ENCODE data around the gene SPR.

The SPR gene

DNA sequence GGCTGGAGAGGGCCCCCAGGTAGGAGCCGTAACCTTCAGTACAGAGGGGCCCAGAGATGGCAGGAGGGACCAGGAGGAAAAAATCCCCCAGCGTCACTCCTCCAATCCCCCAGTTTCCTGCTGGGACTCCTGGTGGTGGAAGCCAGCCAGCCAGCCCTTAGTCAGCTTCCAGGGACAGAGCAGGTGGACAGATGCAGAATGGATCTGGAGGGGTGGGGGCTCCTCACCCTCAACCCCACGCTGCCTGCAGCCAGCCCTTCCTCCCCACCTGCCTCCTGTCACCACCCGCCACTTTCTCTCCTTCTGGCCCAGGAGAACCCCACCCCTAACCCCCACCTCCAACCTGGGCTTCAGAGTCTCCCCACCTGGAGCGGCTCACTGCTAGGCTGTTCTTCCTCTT, 51.2 kb downstream of the SPR start:
- no peak for ATAC-seq (replicated peaks)
- Mint-ChIP-seq H3K36me3 (peaks cover 1 to 4% of the 10 kb centered on the region in 2 donors), H3K27me3 (peaks cover 16 to 21% of the 10 kb centered on the region in 2 donors), H3K9me3 (no peaks in the 10 kb centered on the region), H3K4me1 (peaks cover 0 to 3% of the 10 kb centered on the region in 2 donors), H3K27ac (no peak overlapping the region), H3K4me3 (no peak overlapping the region)
- no peak for DNase-seq

- ATAC-seq (replicated peaks) (no peak), DNase-seq (no peak)
- Mint-ChIP-seq H3K4me1 (no peaks in the 10 kb centered on the region), H3K9me3 (no peaks in the 10 kb centered on the region), H3K36me3 (peaks cover 1 to 9% of the 10 kb centered on the region in 2 donors), H3K27me3 (peaks cover 7 to 13% of the 10 kb centered on the region in 2 donors), H3K4me3 (no peak overlapping the region), H3K27ac (no peak overlapping the region)
Observed at GRCh38 chr2:72940361-72940760, 53.2 kb downstream of the SPR start.

DNA sequence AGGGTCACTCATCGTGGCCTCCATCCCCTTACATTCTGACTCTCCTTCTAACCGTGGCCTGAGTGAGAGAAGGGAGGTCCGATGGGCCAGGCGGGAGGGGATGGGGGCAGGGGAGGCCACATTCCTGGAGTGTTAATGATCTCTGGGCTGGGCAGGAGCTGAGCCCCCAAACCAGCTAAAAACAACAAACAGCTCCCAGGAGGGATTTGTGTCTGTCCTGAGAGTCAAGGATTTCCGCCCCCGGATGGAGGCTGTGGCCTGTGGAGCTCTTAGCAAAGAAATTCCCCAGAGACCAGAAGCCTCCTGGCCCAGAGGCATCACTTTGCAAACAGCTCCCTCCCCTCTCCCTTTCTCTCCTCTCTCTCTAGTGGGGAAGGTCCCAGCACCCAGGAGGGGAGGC, 53.6 kb downstream of the SPR start:
- H3K27me3 Mint-ChIP-seq: peaks cover 5 to 9% of the 10 kb centered on the region in 2 donors
- DNase-seq: no peak
- H3K4me3 Mint-ChIP-seq: no peak overlapping the region

More for the DNA sequence above, 53.6 kb downstream of the SPR start:
- no peak for ATAC-seq (replicated peaks)
- peaks cover 1 to 11% of the 10 kb centered on the region in 2 donors for H3K36me3 Mint-ChIP-seq
- no peaks in the 10 kb centered on the region for H3K9me3 Mint-ChIP-seq
- H3K4me1 Mint-ChIP-seq: no peaks in the 10 kb centered on the region
- no peak overlapping the region for H3K27ac Mint-ChIP-seq
